Ecto neural progenitor cell (in vitro differentiated cells): Measurements from ENCODE around the gene KCNQ5.

Experiments used
- DNase-seq: peaks from one replicate; pipeline ENCODE4 v3.0.0-alpha.2; 2018; ENCODE audit warnings: low spot score

KCNQ5 gene

GRCh38 chr6:73121421-73121993 lies 499.6 kb downstream of the KCNQ5 start:
- DNase-seq = no peak

DNA sequence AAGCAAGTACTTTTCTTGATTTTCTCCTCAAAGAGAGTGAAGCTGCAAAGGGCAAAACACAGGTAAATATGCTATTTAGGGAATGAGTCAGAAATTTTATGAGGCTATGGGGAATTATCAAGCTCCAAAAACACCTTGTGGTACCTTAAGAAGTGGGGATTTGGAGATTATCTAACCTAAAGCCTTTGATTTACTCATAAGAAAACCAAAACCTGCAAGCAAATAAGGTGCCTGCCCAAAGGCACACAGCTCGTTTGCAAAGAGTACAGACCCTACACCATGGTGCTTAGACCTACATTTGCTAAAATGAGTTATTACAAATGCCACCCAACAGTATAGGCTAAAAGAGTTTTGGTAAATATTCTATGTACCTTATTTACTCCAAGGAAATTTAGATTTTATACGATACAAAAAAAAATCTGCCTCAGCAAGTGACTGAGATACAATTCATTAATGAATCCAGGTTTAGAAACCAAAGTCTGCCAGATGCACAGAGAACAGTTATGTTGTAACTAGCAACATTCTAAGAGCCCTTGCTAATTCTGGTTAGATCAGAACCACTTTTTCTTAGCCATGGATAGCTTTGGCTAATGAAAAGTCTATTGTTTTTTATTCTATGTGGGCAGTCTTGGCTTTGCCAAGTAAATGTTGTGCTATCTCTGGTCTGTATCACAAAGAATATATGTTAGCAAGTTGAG lies 501.9 kb downstream of the KCNQ5 start:
- DNase-seq = no peak

DNA sequence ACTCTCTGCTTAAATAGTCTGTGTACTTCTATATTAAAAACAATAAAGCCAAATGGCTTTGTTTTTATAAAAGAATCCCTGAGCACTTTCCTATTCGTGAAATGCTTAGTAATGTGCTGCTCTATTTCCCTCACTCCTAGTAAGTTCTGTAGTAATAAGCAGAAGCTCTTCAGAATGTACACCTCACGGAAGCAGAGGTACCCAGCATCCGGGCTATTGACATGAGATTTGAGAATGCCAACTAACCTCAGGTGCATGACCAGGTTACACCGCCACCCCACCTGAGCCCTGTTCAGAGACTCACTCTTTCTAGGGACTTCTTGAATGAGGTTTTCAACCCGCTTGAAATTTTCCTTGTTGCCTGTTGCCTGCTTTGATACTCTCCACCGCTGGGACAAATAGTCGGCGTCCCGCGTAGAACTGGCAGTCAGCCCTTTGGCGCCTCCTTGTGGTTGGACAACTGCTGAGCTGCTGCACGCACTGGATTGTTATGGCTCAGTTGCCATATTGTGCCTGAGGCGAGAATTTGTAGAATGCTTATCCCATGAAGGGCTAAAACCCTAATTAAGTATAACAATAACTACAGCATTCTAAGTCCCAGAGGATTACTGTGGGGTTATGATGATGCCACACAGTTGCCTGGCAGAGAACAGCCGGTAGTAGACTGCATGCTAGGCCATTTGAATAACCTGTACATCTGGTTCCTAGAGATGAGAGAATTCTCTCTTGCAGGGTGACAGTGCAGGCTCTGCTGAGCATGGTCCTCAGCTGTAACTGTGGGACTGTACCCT lies 508.0 kb downstream of the KCNQ5 start:
- peak; percentile 91 for DNase-seq

DNA sequence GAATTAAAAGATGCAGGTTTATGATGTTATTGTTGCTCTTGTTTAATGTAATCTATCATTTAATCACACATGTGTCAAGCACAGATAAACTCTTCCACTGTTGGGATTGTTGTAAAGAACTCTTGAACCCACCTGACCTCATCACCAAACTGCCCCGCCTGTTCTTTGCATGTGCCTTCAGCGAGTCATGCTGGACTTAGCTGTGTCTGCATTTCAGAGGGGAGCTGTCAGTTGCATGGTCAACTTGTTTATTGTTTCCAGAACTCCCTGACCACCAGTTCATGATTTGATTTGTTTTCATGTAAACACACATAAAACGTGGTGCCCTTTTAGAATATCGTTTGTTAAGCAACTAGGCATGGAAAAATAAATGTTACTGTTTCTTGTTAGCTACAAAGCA lies 509.8 kb downstream of the KCNQ5 start:
- DNase-seq = no peak

DNA sequence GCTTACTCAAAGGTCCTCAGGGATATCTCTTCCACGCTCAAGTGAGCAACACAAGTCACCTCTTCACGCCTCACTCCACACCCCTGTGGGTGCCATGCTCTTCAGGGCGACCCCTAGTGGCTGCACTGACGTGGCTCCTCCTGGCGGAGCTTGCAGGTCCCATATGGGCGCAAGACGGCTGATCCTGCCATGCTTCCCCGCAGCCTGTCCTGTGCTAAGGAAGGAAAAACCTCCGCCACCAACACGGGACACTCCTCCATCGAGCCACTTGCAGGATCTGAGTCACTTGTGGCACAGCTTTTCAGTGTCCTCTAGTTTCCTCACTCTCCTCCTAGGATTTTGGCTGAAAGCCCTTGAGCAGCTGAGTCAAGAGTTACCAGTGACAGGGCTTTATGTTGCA lies 512.7 kb downstream of the KCNQ5 start:
- DNase-seq = peak; percentile 80

- DNase-seq = no peak
These were observed 518.0 kb downstream of the KCNQ5 start for GRCh38 chr6:73139681-73140383.

GRCh38 chr6:73143551-73143950 lies 521.7 kb downstream of the KCNQ5 start:
- no peak for DNase-seq

- DNase-seq = no peak
These were observed 522.7 kb downstream of the KCNQ5 start for GRCh38 chr6:73144516-73144915.

- DNase-seq = no peak
These were observed 523.8 kb downstream of the KCNQ5 start for GRCh38 chr6:73145690-73146089.

- DNase-seq = no peak
These were observed 529.9 kb downstream of the KCNQ5 start for GRCh38 chr6:73151732-73152131.

DNA sequence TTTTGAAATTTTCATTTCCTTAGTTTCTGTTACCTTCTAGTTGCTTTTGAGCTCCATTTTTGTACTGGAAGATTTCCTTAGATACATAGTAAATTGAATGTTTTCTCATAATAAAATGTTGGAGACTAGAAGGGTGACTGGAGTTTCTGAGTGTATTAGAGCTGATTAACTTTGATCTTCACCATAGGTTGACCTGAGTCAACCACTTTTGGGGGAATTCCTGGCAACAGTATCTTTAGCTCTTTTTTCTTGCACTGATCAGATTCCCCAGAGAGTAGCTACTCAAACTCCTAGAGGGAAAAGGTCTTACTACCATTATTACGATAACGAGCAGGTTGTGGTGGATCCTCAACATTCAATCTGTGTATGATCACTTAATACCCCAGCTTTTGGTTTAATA lies 530.7 kb downstream of the KCNQ5 start:
- no peak for DNase-seq

GRCh38 chr6:73152966-73153757 lies 531.3 kb downstream of the KCNQ5 start:
- DNase-seq = no peak

GRCh38 chr6:73156793-73157767 lies 535.2 kb downstream of the KCNQ5 start:
- DNase-seq = no peak

GRCh38 chr6:73157870-73158269 lies 536.0 kb downstream of the KCNQ5 start:
- DNase-seq = no peak

DNA sequence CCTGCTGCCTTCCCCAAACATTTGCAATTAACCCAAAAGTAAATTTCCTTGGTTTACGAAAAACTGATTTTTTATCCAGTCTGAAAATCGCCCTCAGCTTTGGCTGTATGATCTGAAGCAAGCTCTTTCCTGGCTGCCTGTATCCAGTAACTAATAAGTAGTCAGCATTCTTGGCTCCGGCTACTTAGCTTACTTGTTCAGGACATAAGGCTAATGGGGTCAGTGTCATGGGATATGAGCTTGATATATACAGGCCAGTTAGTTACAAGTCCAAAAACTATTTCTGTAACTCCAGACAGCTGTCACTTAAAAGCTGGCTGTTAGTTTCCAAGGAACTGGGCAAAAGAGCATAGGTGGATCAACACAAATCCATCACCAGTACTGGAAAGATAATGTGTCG lies 547.2 kb downstream of the KCNQ5 start:
- DNase-seq = no peak

GRCh38 chr6:73169633-73170032 lies 547.8 kb downstream of the KCNQ5 start:
- no peak for DNase-seq

DNA sequence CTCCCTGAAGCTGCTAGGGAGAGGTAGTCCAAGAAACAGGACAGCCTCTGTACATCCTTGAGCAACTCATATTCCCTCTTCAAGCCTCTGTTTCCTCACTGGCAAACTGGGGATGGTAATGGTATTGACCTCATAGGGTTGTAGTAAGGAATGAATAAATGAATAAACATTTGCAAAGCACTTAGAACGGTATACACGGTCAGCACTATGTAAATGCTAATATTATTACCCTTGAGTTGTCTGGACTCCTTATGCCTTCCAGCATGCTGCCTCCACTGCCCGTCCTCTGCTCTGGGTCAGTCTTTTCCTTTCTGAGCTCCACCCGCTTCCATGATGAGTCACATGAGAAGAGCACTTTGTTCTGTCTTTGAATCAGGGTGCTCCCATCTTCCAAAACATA lies 552.8 kb downstream of the KCNQ5 start:
- no peak for DNase-seq

DNA sequence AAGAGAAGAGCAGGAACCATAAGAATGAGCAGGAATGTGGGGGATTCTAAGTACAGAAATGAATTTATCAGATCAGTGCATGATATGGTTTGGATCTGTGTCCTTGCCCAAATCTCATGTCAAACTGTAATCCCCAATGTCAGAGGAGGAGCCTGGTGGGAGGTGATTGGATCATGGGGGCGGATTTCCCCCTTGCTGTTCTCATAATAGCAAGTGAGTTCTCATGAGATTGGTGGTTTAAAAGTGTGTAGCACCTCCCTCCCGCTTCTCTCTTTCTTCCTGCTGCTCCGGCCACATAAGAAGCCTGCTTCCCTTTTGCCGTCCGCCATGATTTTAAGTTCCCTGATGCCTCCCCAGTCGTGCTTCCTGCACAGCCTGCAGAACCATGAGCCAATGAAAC lies 554.2 kb downstream of the KCNQ5 start:
- no peak for DNase-seq

- no peak for DNase-seq
These were observed 555.5 kb downstream of the KCNQ5 start for GRCh38 chr6:73177221-73177944.
